HCT116 (cell line): ENCODE measurements around the gene PTTG1IP. TPM values are rescaled to one million over a fixed set of nuclear protein-coding genes. Genes with fewer than 3 reads are reported as not detected.

Experiments used
- ATAC-seq: fragments of 200-7000 bp; cut with Tn5 transposase; 2 replicates; pipeline ENCODE4 v1.9.1; 2020; ENCODE audit warnings: mild to moderate bottlenecking, moderate library complexity
- BruUV-seq: library from RNA; stranded (reverse); fragments of 400-500 nt; replicated peaks from 2 replicates; lab custom pipeline; 2021; lab: Mats Ljungman, UMichigan
- CTCF ChIA-PET: fragments of 300-600 bp; sonication (Branson Sonifier 250); formaldehyde crosslinking; loops from one replicate; lab custom pipeline; 2021; ENCODE audit warnings: antibody characterized with exemption; lab: Charles Lee
- POLR2A ChIA-PET: fragments of 300-600, 350-600 bp; sonication (Branson Sonifier 250); formaldehyde crosslinking; loops from one replicate; lab custom pipeline; 2021; ENCODE audit warnings: antibody characterized with exemption; lab: Charles Lee
- RAD21 ChIA-PET, 2 experiments: fragments of 300-600 bp; sonication (Branson Sonifier 250); formaldehyde crosslinking; loops; one replicate each; lab custom pipeline; 2023; ENCODE audit warnings: low total read pairs in 2 of 2; ENCODE audit not compliant: uncharacterized antibody in 2 of 2, unreplicated experiment in 2 of 2, low non-redundant PET in 1 of 2; lab: Charles Lee
- DNase-seq: peaks from one replicate; pipeline ENCODE4 v3.0.0-alpha.2; 2010; ENCODE audit warnings: low read depth, low spot score
- H2AFZ ChIP-seq: fragments of 200-600 bp; shearing (Covaris generic), sonication (generic); 2 replicates; pipeline ENCODE4 v1.6.1; 2017; ENCODE audit warnings: low read depth, mixed run types, mixed read lengths, antibody characterized with exemption, low read length; ENCODE audit not compliant: poor library complexity, severe bottlenecking
- H3K27ac ChIP-seq: 2 replicates; pipeline ENCODE4 v1.5.1; 2012; ENCODE audit warnings: low read depth, low read length
- H3K27me3 ChIP-seq: fragments of 200-600 bp; sonication (generic); 2 replicates; pipeline ENCODE4 v1.6.1; 2016; ENCODE audit warnings: mixed run types, low read length, mixed read lengths; ENCODE audit not compliant: insufficient read depth
- H3K36me3 ChIP-seq, 2 experiments: fragments of 200-500 bp in 1 of 2; fragments of 200-600 bp in 1 of 2; sonication (Bioruptor generic) in 1 of 2; sonication (generic) in 1 of 2; 2 replicates each; pipeline versions ENCODE4 v1.5.1 to v1.6.1; 2014 to 2016; ENCODE audit warnings: low read length in 2 of 2, inconsistent platforms in 1 of 2, mixed read lengths in 1 of 2, mixed run types in 1 of 2; ENCODE audit not compliant: insufficient read depth in 2 of 2, control insufficient read depth in 1 of 2
- H3K4me1 ChIP-seq, 2 experiments: fragments of 200-600 bp in 1 of 2; sonication (generic) in 1 of 2; 2 replicates each; pipeline versions ENCODE4 v1.5.1 to v1.6.1; 2012 to 2017; ENCODE audit warnings: low read length in 2 of 2, inconsistent platforms in 1 of 2, mild to moderate bottlenecking in 1 of 2, mixed read lengths in 1 of 2, mixed run types in 1 of 2, moderate library complexity in 1 of 2; ENCODE audit not compliant: insufficient read depth in 2 of 2, control insufficient read depth in 1 of 2
- H3K4me2 ChIP-seq: fragments of 200-600 bp; sonication (generic); 2 replicates; pipeline ENCODE4 v1.6.1; 2017; ENCODE audit warnings: mixed run types, low read length, mixed read lengths
- H3K4me3 ChIP-seq, 2 experiments: fragments of 200-600 bp in 1 of 2; sonication (generic) in 1 of 2; replicated peaks in 1 of 2; 2 replicates each; pipeline ENCODE4 v1.5.1; 2011 to 2016; ENCODE audit warnings: low read length in 2 of 2, control low read depth in 1 of 2, low read depth in 1 of 2, mild to moderate bottlenecking in 1 of 2, mixed read lengths in 1 of 2, mixed run types in 1 of 2
- H3K79me2 ChIP-seq: fragments of 200-600 bp; sonication (generic); 2 replicates; pipeline ENCODE4 v1.6.1; 2017; ENCODE audit warnings: mild to moderate bottlenecking, mixed run types, low read length, moderate library complexity, mixed read lengths; ENCODE audit not compliant: insufficient read depth
- H3K9ac ChIP-seq: fragments of 200-600 bp; sonication (generic); 2 replicates; pipeline ENCODE4 v1.6.1; 2016; ENCODE audit warnings: low read length, mixed read lengths
- H3K9me2 ChIP-seq: fragments of 200-600 bp; sonication (generic), shearing (Covaris generic); 2 replicates; pipeline ENCODE4 v1.6.1; 2017; ENCODE audit warnings: mixed run types, mild to moderate bottlenecking, moderate library complexity; ENCODE audit not compliant: insufficient read depth
- H3K9me3 ChIP-seq, 2 experiments: fragments of 200-500 bp in 1 of 2; fragments of 200-600 bp in 1 of 2; sonication (Bioruptor generic) in 1 of 2; sonication (generic) in 1 of 2; 2 replicates each; pipeline ENCODE4 v1.6.1; 2014 to 2017; ENCODE audit warnings: low read length in 2 of 2, mixed read lengths in 2 of 2, inconsistent platforms in 1 of 2, low read depth in 1 of 2, mild to moderate bottlenecking in 1 of 2, mixed run types in 1 of 2, moderate library complexity in 1 of 2; ENCODE audit not compliant: control insufficient read depth in 1 of 2, insufficient read depth in 1 of 2
- H4K20me1 ChIP-seq: fragments of 200-600 bp; sonication (generic), shearing (Covaris generic); 2 replicates; pipeline ENCODE4 v1.6.1; 2017; ENCODE audit warnings: mixed run types, mild to moderate bottlenecking, moderate library complexity; ENCODE audit not compliant: insufficient read depth
- ATF3 ChIP-seq: IDR thresholded peaks from 2 replicates; pipeline ENCODE4 v1.6.1; 2012
- CEBPB ChIP-seq: IDR thresholded peaks from 2 replicates; pipeline ENCODE4 v1.6.1; 2012; ENCODE audit warnings: low read depth
- CTCF ChIP-seq, 3 experiments: fragments of 200-600 bp in 1 of 3; sonication (generic) in 1 of 3; IDR thresholded peaks in 2 of 3; conservative IDR thresholded peaks in 1 of 3; 2 replicates each; pipeline ENCODE4 v1.5.1; 2012 to 2017; ENCODE audit warnings: low read depth in 2 of 3, low read length in 2 of 3, antibody characterized with exemption in 1 of 3, borderline replicate concordance in 1 of 3, control low read depth in 1 of 3, mild to moderate bottlenecking in 1 of 3, mixed read lengths in 1 of 3, mixed run types in 1 of 3, moderate library complexity in 1 of 3; ENCODE audit not compliant: insufficient read depth in 1 of 3
- EGR1 ChIP-seq: IDR thresholded peaks from 2 replicates; pipeline ENCODE4 v1.6.1; 2012; ENCODE audit warnings: low read depth
- ELF1 ChIP-seq: IDR thresholded peaks from 2 replicates; pipeline ENCODE4 v1.6.1; 2012; ENCODE audit warnings: low read depth, borderline replicate concordance
- EZH2 ChIP-seq: fragments of 200-600 bp; sonication (generic); IDR thresholded peaks from 2 replicates; pipeline ENCODE4 v1.6.1; 2017; ENCODE audit warnings: antibody characterized with exemption, mixed run types
- EZH2phosphoT487 ChIP-seq: fragments of 200-600 bp; IDR thresholded peaks from 2 replicates; pipeline ENCODE4 v1.6.1; 2018; ENCODE audit warnings: antibody characterized with exemption, borderline replicate concordance
- JUND ChIP-seq: IDR thresholded peaks from 2 replicates; pipeline ENCODE4 v1.6.1; 2012
- POLR2AphosphoS5 ChIP-seq: IDR thresholded peaks from 2 replicates; pipeline ENCODE4 v1.6.1; 2011; ENCODE audit warnings: mild to moderate bottlenecking, low read depth, low read length, moderate library complexity
- RAD21 ChIP-seq: IDR thresholded peaks from 2 replicates; pipeline ENCODE4 v1.6.1; 2012; ENCODE audit warnings: low read depth, mild to moderate bottlenecking
- SIN3A ChIP-seq: IDR thresholded peaks from 2 replicates; pipeline ENCODE4 v1.6.1; 2012; ENCODE audit warnings: low read depth
- SP1 ChIP-seq: IDR thresholded peaks from 2 replicates; pipeline ENCODE4 v1.6.1; 2012; ENCODE audit warnings: low read depth
- SRF ChIP-seq: IDR thresholded peaks from 2 replicates; pipeline ENCODE4 v1.6.1; 2012; ENCODE audit warnings: low read depth
- TCF7L2 ChIP-seq: IDR thresholded peaks from 2 replicates; pipeline ENCODE4 v1.7.0; 2011; ENCODE audit warnings: borderline replicate concordance, inconsistent platforms; ENCODE audit not compliant: insufficient read depth, insufficient read length; ENCODE audit errors: extremely low read depth
- YY1 ChIP-seq: IDR thresholded peaks from 2 replicates; pipeline ENCODE4 v1.6.1; 2011; ENCODE audit warnings: low read length, low read depth, moderate library complexity, mild to moderate bottlenecking; ENCODE audit not compliant: insufficient replicate concordance; ENCODE audit errors: extremely low read depth
- ZNF274 ChIP-seq: fragments of 200-500 bp; sonication (Bioruptor generic); IDR thresholded peaks from 2 replicates; pipeline ENCODE4 v1.6.1; 2014; ENCODE audit warnings: mild to moderate bottlenecking, low read depth, low read length, inconsistent platforms
- intact Hi-C: fragments of 100-400 bp; cut with micrococcal nuclease; formaldehyde crosslinking; loops from 2 replicates; pipeline ENCODE4 v1.10.0; 2022
- total RNA-seq: library from RNA; stranded (reverse); gene quantifications from one replicate; pipeline ENCODE4 v1.2.1, GENCODE V29; 2021; ENCODE audit not compliant: unreplicated experiment
- TF ChIP-seq, protein P1 (sequence below): IDR thresholded peaks from 2 replicates; pipeline ENCODE4 v1.6.1; 2012

The PTTG1IP gene
- total RNA-seq, 1 experiment from 2014 or later = 83.4 TPM

DNA sequence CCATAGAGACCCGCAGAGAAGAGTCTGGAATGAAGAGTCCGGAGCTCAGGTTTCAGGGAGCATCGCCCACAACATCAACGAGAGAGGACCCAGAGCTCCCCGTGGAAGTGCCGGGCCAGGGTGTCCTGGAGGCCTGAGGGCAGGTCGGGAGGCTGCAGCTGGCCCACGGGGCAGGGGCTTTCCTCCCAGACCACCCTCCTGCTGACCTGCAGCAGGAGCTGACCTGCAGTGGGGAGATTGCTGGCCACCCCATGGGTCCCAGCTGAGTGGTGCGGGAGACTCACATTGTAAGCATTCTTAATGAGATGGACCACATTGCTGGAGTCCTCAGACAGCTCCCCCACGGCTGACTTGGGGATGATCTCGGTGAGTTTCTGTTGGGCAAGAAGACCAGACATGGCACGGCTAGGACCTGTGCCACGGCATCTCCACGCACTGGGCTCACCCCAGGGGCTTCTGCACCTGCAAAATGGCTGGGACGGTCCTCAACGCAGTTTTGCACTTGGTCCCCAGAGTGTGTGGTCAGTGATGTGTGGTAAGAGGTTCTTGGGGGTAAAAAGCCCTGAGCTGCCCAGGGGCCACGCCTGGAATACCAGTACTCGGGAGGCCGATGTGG is 21.3 kb upstream of the PTTG1IP start:
- Histone ChIP-seq H3K4me1 (no peaks in the 10 kb centered on the region; a peak in 1 of 4 replicates), H3K9me3 (no peaks in the 10 kb centered on the region), H2AFZ (no peak overlapping the region), H4K20me1 (no peaks in the 10 kb centered on the region), H3K4me2 (no peak overlapping the region), H3K79me2 (no peaks in the 10 kb centered on the region), H3K9me2 (no peaks in the 10 kb centered on the region), H3K36me3 (no peaks in the 10 kb centered on the region), H3K4me3 (no peak overlapping the region), H3K27ac (no peak overlapping the region), H3K27me3 (no peaks in the 10 kb centered on the region), H3K9ac (no peak overlapping the region)
- ChIA-PET POLR2A (no interaction called here), CTCF (no interaction called here), RAD21 (no interaction called here)
- no peak for ATAC-seq
- intact Hi-C loops = loop anchor here (5.0 kb wide), 1 partner anchor 33 kb away; no protein-coding TSS in a partner anchor
- BruUV-seq = no TSS peak
- no peak for DNase-seq
- no peak for TF ChIP-seq ELF1
- no peak for TF ChIP-seq RAD21
- TF ChIP-seq CTCF (IDR thresholded peaks at IDR 0.05 in 2 of 3, conservative IDR thresholded peaks at IDR 0.05 in 1 of 3; ENCODE audit: borderline replicate concordance in 1 of 3, insufficient read depth in 1 of 3, low read depth in 2 of 3, low read length in 2 of 3) = no peak
- TF ChIP-seq JUND = no peak
- no peak for TF ChIP-seq YY1
- no peak for TF ChIP-seq TCF7L2
- TF ChIP-seq POLR2AphosphoS5 = no peak
- TF ChIP-seq EZH2 = no peak
- TF ChIP-seq CEBPB = no peak
- TF ChIP-seq SIN3A = no peak
- TF ChIP-seq EZH2phosphoT487 = no peak
- TF ChIP-seq, protein P1, sequence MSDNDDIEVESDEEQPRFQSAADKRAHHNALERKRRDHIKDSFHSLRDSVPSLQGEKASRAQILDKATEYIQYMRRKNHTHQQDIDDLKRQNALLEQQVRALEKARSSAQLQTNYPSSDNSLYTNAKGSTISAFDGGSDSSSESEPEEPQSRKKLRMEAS = no peak
- no peak for TF ChIP-seq ATF3
- no peak for TF ChIP-seq ZNF274
- TF ChIP-seq SP1 = no peak
- TF ChIP-seq SRF = no peak
- no peak for TF ChIP-seq EGR1
